GM19467 (cell line): Measurements from ENCODE around the gene DUSP6.

ENCODE experiments used
- ATAC-seq: cut with Tn5 transposase; IDR thresholded peaks from one replicate; pipeline ENCODE4 v1.9.1; 2021; ENCODE audit warnings: mild to moderate bottlenecking, moderate library complexity; ENCODE audit not compliant: unreplicated experiment

DUSP6 gene

GRCh38 chr12:89305373-89305772 lies 46.9 kb downstream of the DUSP6 start:
- no peak for ATAC-seq

GRCh38 chr12:89299931-89300330 lies 52.4 kb downstream of the DUSP6 start:
- ATAC-seq: no peak

DNA sequence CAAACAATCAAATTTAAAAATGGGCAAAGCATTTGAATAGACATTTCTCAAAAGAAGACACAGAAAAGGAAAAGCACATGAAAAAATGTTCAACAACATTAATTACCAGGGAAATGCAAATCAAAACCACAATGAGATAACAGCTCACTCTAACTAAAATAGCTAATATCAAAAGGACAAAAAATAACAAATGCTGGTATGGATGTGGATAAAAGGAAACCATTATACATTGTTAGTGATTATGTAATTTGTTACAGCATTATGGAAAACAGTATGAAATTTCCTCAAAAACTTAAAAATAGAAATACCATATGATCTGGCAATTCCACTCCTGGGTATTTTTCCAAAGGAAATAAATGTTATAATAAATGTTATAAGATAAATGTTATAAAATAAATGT lies 52.9 kb downstream of the DUSP6 start:
- no peak for ATAC-seq
